EL (cell line): ENCODE results near the gene PRSS50.

Experiments used
- DNase-seq: peaks from one replicate; pipeline ENCODE4 v3.0.0-alpha.2; 2016

Gene PRSS50

DNA sequence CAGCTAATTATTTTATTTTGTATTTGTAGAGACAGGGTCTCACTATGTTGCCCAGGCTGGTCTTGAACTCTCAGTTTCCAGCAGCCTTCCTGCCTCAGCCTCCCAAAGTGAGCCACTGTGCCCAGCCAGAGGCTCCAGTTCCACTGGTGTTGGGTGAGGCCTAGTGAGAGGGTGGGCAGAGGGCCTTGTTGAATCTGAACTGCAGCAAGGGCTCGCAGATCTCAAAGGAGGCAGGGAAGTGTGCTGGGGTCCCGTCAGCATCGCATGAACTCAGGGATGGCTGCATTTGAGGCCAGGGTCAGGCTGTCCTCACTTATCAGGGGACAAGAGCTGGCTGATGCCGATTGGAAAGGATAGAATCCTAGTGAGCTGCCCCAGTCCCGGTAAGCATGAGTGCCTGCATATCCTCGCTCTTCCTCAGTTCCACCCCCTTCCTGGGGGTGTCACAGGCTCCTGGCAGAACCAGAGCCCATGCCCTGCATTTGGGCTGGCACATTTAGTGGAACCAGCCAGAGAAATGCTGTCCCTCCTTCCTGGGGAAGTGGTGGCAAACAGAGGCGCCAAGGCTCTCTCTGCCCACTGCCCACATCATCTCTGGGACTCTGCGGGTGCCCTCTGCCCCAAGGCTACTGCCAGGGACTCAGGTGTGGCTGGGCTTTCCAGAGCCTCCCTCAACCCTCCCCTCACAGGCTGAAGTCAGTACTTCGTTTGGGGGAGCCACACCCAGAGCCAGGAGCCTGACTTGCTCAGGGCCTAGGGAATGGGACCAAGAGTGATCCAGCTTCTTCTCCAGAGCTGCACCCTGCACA is 48.3 kb downstream of the PRSS50 start:
- DNase-seq, result no peak

GRCh38 chr3:46668591-46668990 is 49.1 kb downstream of the PRSS50 start:
- no peak for DNase-seq

GRCh38 chr3:46668116-46668515 is 49.6 kb downstream of the PRSS50 start:
- DNase-seq, result no peak

GRCh38 chr3:46667657-46668056 is 50.0 kb downstream of the PRSS50 start:
- DNase-seq, result no peak

DNA sequence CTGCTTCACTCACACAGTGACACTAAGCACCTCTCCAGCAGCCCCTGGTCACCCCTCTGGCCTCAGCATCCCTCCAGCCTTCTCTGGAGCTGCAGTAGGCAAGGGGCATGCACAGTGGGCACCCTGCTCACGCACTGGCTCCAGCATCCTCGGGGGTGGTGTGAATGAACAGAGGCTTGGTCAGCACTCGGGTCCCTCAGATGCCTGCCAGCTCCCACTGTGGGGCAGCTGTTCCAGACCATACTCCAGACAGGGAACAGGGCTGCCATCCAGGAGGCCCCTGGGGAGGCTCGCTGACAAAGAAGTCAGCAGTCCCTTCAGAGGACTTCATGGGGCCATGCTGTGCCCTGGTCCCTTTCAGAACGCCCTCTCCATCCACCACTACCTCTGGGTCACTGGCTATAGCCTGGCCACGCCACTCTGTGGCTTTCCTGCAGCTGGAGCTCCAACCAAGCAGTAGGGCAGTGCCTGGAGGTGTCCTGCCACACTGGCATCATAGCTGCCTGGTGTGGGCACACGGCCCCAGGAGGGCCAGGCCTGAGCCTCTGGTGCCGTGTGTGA is 50.5 kb downstream of the PRSS50 start:
- no peak for DNase-seq

DNA sequence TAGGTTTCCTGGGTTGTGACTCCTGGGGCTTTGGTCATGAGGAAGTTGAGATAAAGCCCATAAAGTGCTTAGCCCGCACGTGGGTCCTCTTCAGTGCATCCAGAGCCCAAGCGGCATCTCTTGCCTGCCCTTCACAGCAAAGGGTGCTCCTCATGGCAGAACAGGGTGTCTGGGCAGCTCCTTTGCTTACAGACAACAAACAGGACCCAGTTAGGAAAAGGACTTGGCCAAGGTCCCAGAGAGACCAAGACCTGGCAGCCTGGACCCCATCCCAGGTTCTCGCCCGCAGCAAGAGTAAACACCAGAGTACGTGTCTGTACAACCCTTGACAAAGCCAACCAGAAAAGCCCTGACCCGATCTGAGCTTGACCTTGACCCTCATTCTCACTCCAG is 51.2 kb downstream of the PRSS50 start:
- no peak for DNase-seq

- no peak for DNase-seq
Observed at GRCh38 chr3:46665763-46666452, 51.8 kb downstream of the PRSS50 start.

GRCh38 chr3:46664971-46665762 is 52.5 kb downstream of the PRSS50 start:
- DNase-seq, result no peak

DNA sequence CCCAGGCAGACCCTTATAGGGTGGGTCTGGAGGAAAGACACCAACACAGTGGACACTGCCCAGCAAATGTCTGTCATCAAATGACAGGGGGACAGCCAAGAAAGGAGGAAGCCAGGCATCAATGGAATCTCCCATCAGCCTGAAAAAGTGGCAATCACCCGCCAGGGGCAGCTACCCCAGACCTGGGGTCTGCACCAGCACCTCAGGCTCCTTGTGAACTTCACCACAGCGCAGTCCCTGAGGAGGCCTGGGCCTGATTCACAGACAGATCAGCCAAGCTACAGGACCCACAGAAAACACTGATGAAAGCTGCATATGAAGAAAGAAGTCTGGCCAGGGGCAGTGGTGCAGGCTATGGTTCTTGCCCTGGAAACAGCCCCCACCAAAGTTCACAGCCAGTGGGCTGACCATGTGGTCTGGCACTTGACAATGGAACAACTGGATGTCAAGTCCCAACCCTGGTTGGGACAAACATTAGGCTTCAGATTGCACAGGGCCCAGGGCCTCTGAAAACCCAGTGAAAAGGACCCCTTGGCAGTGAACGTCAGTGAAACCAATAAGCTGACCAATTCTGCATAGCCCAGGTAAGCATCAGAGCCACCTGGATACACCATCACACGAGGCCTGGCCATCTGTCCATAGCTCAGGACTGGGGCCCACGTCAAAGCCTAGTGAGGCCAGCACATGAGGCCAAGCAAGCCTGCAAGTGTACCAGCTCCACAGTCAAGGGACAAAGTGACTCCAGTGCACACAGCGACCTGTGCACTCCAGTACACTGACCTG is 53.3 kb downstream of the PRSS50 start:
- no peak for DNase-seq

DNA sequence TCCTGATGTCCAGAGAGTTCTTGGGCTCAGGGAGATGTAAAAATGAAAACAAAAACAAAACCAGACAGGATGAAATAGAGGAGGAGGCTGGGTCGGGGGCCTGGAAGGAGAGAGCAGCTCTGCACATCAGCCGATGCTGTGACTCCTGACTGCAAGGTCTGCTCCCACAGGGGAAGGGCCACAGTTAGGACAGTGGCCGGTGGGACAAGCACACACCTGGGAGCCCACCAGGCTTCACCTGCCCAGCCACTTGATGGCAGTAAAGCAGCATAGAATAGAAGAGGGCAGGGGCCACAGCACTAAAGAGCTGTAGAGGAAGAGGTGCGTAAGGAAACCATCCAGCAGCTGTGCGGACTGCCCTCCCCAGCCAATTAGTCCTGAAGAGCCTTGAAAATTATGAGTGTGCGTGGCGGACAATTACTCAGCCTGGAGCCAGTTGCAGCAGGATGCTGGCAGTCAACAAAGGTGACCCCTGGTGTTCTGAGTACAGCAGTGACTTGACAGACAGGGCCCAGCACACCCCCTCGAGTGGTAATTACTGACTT is 54.0 kb downstream of the PRSS50 start:
- no peak for DNase-seq

DNA sequence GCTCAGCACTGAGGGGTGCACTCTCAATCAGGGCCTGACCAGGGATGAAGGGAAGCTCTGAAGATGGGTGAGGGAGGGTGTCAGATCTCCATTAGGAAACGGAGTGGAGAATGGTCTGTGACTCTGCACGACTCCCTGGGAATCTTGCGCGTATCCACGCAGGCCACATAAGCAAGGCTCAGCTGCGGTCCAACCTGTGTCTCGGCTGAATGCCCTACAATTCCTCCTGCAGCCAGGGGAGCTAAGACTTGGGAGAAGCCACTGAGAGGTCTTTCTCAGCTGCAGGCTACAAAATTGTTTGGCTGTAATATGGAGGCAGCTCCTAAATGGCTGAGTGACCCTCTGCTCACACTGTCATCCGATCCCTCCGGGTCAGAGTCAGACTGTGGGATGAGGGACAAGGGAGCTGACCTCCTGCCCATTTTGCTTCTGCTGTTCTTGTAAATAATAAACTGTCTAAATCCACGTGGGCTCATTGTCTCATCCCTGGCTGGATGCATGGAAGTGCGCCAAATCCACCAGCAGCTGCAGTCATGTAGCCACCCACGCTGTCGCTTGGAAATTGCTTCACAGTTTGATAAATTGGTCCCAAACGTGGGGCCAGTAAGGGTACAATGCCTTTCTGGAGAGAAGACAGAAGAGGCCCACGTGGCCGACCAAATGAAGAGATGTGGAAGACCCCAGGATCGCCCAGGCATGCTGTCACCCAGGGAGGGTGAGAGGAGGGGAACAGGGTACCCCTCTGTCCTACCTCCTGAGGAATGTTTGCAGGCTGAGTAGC is 54.7 kb downstream of the PRSS50 start:
- peak; percentile 31 for DNase-seq
